ENCODE measurements around the gene FNDC8. TPM values are rescaled to one million over a fixed set of nuclear protein-coding genes. Genes with fewer than 3 reads are reported as not detected.
A peak's percentile ranks its signal among the peaks of the same experiment; 100 is the strongest.
"Not testable (repeated sequence)": the region's sequence is repeated elsewhere in the genome, so short reads cannot be mapped to it uniquely, and the experiment has no call there.

The FNDC8 gene
- total RNA-seq, 1 experiment from 2014 or later = not detected

- intact Hi-C loops (cut with micrococcal nuclease; ENCODE audit: unreplicated experiment) = no loop called here
- peak overlapping the region; percentile 31 for H3K27ac ChIP-seq (ENCODE audit: low read depth, low read length, poor library complexity, severe bottlenecking)
- ChIA-PET CTCF (no interaction called here), POLR2A (ENCODE audit: low non-redundant PET) (no interaction called here)
- no peaks in the 10 kb centered on the region for H3K27me3 ChIP-seq (replicated peaks; ENCODE audit: insufficient read depth, low read depth, low read length, poor library complexity)
- H3K4me3 ChIP-seq (ENCODE audit: low read depth, low read length, poor library complexity, severe bottlenecking) = peak overlapping the region; percentile 63
- H3K4me1 ChIP-seq (ENCODE audit: insufficient read depth, low read length, poor library complexity, severe bottlenecking) = no peaks in the 10 kb centered on the region
- no peaks in the 10 kb centered on the region for H3K9me3 ChIP-seq (ENCODE audit: low read depth, low read length, poor library complexity, severe bottlenecking)
- TF ChIP-seq EZH2 (IDR thresholded peaks at IDR 0.05; ENCODE audit: borderline replicate concordance, low read depth, low read length, poor library complexity, severe bottlenecking) = no peak
- peak; percentile 49 for TF ChIP-seq CTCF (conservative IDR thresholded peaks at IDR 0.05; ENCODE audit: low read depth, low read length)
- no TSS peak for BruUV-seq (replicated peaks)
- H3K36me3 ChIP-seq (ENCODE audit: insufficient read depth, low read length, poor library complexity, severe bottlenecking) = no peaks in the 10 kb centered on the region
- peak; percentile 77 for DNase-seq (ENCODE audit: low spot score)
Observed at GRCh38 chr17:35088881-35089585, 32.4 kb upstream of the FNDC8 start.

- intact Hi-C loops (cut with micrococcal nuclease; ENCODE audit: unreplicated experiment) = loop anchor here (1.0 kb wide), 1 partner anchor 91 kb away; no protein-coding TSS in a partner anchor
- CTCF ChIA-PET = no interaction called here
- no peaks in the 10 kb centered on the region for H3K9me3 ChIP-seq (ENCODE audit: low read depth, low read length, poor library complexity, severe bottlenecking)
- TF ChIP-seq CTCF (conservative IDR thresholded peaks at IDR 0.05; ENCODE audit: low read depth, low read length) (no peak), EZH2 (IDR thresholded peaks at IDR 0.05; ENCODE audit: borderline replicate concordance, low read depth, low read length, poor library complexity, severe bottlenecking) (no peak)
- peak overlapping the region; percentile 31 for H3K27ac ChIP-seq (ENCODE audit: low read depth, low read length, poor library complexity, severe bottlenecking)
- no peaks in the 10 kb centered on the region for H3K27me3 ChIP-seq (replicated peaks; ENCODE audit: insufficient read depth, low read depth, low read length, poor library complexity)
- H3K4me3 ChIP-seq (ENCODE audit: low read depth, low read length, poor library complexity, severe bottlenecking) = peak overlapping the region; percentile 63
- no peaks in the 10 kb centered on the region for H3K36me3 ChIP-seq (ENCODE audit: insufficient read depth, low read length, poor library complexity, severe bottlenecking)
- no peak for DNase-seq (ENCODE audit: low spot score)
- H3K4me1 ChIP-seq (ENCODE audit: insufficient read depth, low read length, poor library complexity, severe bottlenecking) = no peaks in the 10 kb centered on the region
- BruUV-seq (replicated peaks) = no TSS peak
- POLR2A ChIA-PET (ENCODE audit: low non-redundant PET) = no interaction called here
Observed at GRCh38 chr17:35089586-35090296, 31.7 kb upstream of the FNDC8 start.

- H3K27me3 ChIP-seq (replicated peaks; ENCODE audit: insufficient read depth, low read depth, low read length, poor library complexity); POLR2A ChIA-PET (ENCODE audit: low non-redundant PET); DNase-seq (ENCODE audit: low spot score); H3K36me3 ChIP-seq (ENCODE audit: insufficient read depth, low read length, poor library complexity, severe bottlenecking); BruUV-seq (replicated peaks); H3K9me3 ChIP-seq (ENCODE audit: low read depth, low read length, poor library complexity, severe bottlenecking); H3K4me1 ChIP-seq (ENCODE audit: insufficient read depth, low read length, poor library complexity, severe bottlenecking); H3K27ac ChIP-seq (ENCODE audit: low read depth, low read length, poor library complexity, severe bottlenecking); H3K4me3 ChIP-seq (ENCODE audit: low read depth, low read length, poor library complexity, severe bottlenecking): not testable (repeated sequence)
- intact Hi-C loops (cut with micrococcal nuclease; ENCODE audit: unreplicated experiment) = loop anchor here (1.0 kb wide), 1 partner anchor 92 kb away; no protein-coding TSS in a partner anchor
- CTCF ChIA-PET = interaction anchor here (0.6 kb wide), 1 partner anchor 63 kb away, joined by 9 read pairs; no protein-coding TSS in a partner anchor
Observed at GRCh38 chr17:35090707-35091106, 30.7 kb upstream of the FNDC8 start.
